BE2C (cell line): Measurements from ENCODE around the gene THEM4.
"Not testable (repeated sequence)": the region's sequence is repeated elsewhere in the genome, so short reads cannot be mapped to it uniquely, and the experiment has no call there.

Experiments
- DNase-seq: peaks from one replicate; pipeline ENCODE4 v3.0.0-alpha.2; 2020
- H3K27me3 ChIP-seq: fragments of 250-450 bp; sonication (Bioruptor Pico); 2 replicates; pipeline ENCODE4 v1.5.1; 2020; ENCODE audit warnings: mild to moderate bottlenecking
- H3K36me3 ChIP-seq: fragments of 250-450 bp; sonication (Bioruptor Pico); 2 replicates; pipeline ENCODE4 v1.5.1; 2020; ENCODE audit warnings: mild to moderate bottlenecking
- H3K4me1 ChIP-seq: fragments of 250-450 bp; sonication (Bioruptor Pico); 2 replicates; pipeline ENCODE4 v1.5.1; 2020
- H3K4me3 ChIP-seq: 2 replicates; pipeline ENCODE4 v1.5.1; 2011; ENCODE audit warnings: low read depth, low read length
- H3K9me3 ChIP-seq: fragments of 250-450 bp; sonication (Bioruptor Pico); 2 replicates; pipeline ENCODE4 v1.5.1; 2020
- CTCF ChIP-seq: IDR thresholded peaks from 2 replicates; pipeline ENCODE4 v1.5.1; 2012; ENCODE audit warnings: mild to moderate bottlenecking, low read depth, low read length

The THEM4 gene

GRCh38 chr1:151891512-151891911, 17.8 kb downstream of the THEM4 start:
- DNase-seq = no peak
- TF ChIP-seq CTCF = no peak
- no peaks in the 10 kb centered on the region for H3K27me3 ChIP-seq
- peaks cover 21% of the 10 kb centered on the region for H3K36me3 ChIP-seq
- no peaks in the 10 kb centered on the region for H3K4me1 ChIP-seq
- no peak overlapping the region for H3K4me3 ChIP-seq
- H3K9me3 ChIP-seq = no peaks in the 10 kb centered on the region; the same call in 1 of the 2 replicates

GRCh38 chr1:151888972-151889570, 20.2 kb downstream of the THEM4 start:
- no peak for DNase-seq
- no peak overlapping the region for H3K4me3 ChIP-seq
- H3K36me3 ChIP-seq = peaks cover 21% of the 10 kb centered on the region
- peak; percentile 38 for TF ChIP-seq CTCF
- no peaks in the 10 kb centered on the region for H3K27me3 ChIP-seq
- no peaks in the 10 kb centered on the region; the same call in 1 of the 2 replicates for H3K9me3 ChIP-seq
- H3K4me1 ChIP-seq = no peaks in the 10 kb centered on the region

- H3K4me1 ChIP-seq = no peaks in the 10 kb centered on the region
- H3K9me3 ChIP-seq = no peaks in the 10 kb centered on the region; the same call in 1 of the 2 replicates
- H3K4me3 ChIP-seq = no peak overlapping the region
- no peak for DNase-seq
- peaks cover 11% of the 10 kb centered on the region; the same call in 1 of the 2 replicates for H3K36me3 ChIP-seq
- no peaks in the 10 kb centered on the region for H3K27me3 ChIP-seq
- no peak for TF ChIP-seq CTCF
Measured at GRCh38 chr1:151887028-151887427, 22.3 kb downstream of the THEM4 start.

GRCh38 chr1:151885479-151885878, 23.8 kb downstream of the THEM4 start:
- Histone ChIP-seq H3K4me3 (no peak overlapping the region), H3K4me1 (no peaks in the 10 kb centered on the region), H3K9me3 (no peaks in the 10 kb centered on the region; the same call in 1 of the 2 replicates), H3K36me3 (peaks cover 11% of the 10 kb centered on the region; the same call in 1 of the 2 replicates), H3K27me3 (no peaks in the 10 kb centered on the region)
- TF ChIP-seq CTCF = no peak
- DNase-seq = no peak

- H3K4me1 ChIP-seq, H3K27me3 ChIP-seq, H3K4me3 ChIP-seq, H3K9me3 ChIP-seq, DNase-seq: not testable (repeated sequence)
- H3K36me3 ChIP-seq = peaks cover 11% of the 10 kb centered on the region; the same call in 1 of the 2 replicates
Measured at GRCh38 chr1:151884879-151885278, 24.4 kb downstream of the THEM4 start.

- H3K4me3 ChIP-seq, H3K4me1 ChIP-seq, DNase-seq, H3K27me3 ChIP-seq, H3K9me3 ChIP-seq: not testable (repeated sequence)
- H3K36me3 ChIP-seq = peaks cover 11% of the 10 kb centered on the region; the same call in 1 of the 2 replicates
Measured at GRCh38 chr1:151884445-151884844, 24.9 kb downstream of the THEM4 start.

- not testable (repeated sequence) for H3K4me3 ChIP-seq, H3K36me3 ChIP-seq, H3K4me1 ChIP-seq, H3K9me3 ChIP-seq, H3K27me3 ChIP-seq, DNase-seq
Measured at GRCh38 chr1:151883898-151884297, 25.4 kb downstream of the THEM4 start.

GRCh38 chr1:151882918-151883317, 26.4 kb downstream of the THEM4 start:
- H3K27me3 ChIP-seq, H3K36me3 ChIP-seq, DNase-seq, H3K4me3 ChIP-seq, H3K4me1 ChIP-seq, H3K9me3 ChIP-seq: not testable (repeated sequence)
